HK-2 (cell line): ENCODE data around the gene ZDHHC18.
"Not testable (repeated sequence)": the region's sequence is repeated elsewhere in the genome, so short reads cannot be mapped to it uniquely, and the experiment has no call there.

Source experiments
- DNase-seq: peaks from one replicate; pipeline ENCODE4 v3.0.0-alpha.2; 2018; ENCODE audit not compliant: unreplicated experiment

The ZDHHC18 gene

DNA sequence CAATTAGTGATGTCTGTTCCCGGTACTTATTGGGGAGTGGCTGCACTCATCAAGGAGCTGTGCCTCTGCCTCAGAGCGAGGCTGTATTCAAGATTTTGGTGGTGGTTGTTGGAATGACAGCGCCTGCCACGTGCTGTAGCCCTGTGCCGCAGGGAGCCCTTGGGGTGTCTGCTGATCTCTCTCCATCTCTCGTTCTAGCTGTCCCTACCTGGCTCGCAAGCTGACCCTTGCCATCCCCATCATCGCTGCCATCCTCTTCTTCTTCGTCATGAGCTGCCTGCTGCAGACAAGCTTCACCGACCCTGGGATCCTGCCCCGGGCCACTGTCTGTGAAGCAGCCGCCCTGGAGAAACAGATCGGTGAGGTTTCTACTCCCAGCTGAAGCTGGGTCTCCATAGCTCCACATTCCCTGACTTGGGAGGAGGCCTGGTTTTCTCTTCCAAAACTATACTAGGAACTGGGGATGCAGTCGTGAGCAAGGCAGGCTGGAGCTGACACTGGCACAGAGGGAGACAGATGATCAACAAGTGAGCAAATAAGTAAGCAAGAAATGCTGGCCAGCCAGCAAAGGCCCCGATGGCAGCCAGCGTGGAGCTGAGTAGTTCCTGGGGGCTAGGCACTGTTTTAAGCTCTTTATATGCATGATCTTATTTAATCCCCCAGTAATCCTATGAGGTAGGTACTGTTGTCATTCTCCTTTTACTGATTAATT, 5.9 kb downstream of the ZDHHC18 start:
- no peak for DNase-seq

DNA sequence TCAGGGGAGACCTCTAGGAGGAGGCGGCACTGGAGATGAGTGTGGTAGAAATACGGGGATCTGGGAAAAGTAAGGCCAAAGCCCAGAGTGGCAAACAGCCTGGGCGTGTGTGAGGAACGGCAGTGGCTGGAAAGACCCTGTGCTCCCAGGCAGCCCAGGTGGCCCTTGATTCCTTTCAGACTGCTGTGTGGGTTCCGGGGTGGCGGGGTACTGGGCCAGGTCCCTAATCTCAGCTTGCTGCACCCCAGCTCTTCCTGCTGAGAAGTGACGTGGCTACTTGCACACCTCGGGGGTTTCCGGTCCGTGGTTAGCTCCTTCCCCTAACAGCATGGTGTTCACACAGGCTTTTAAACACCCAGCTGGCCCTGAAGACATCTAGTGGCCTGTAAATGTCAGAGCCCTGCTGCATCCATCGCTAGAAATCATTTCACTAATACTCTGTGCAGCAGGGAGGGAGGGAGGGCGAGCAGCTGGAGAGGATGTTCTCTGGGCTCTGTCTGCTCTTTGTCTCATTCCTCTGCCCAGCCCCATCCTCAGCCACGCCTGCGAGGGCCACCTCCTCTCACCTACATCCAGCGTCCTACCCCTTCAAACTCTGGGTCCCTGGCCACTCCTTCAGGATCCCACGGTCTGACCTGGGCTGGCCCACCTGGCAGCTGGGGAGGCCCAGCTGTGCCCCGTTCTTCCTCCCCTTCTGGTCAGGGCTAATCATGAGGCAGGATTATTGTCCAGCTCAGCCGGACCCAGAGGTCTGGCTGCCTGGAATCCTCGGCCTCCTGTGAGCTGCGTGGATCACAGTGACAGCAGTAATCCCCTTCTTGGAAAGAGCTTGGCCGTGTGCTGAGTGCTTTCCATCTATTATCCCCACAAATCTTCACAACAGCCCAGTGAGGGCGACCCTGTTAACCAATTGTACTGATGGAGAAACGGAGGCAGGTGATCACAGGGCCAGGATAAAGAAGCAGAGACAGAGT, 7.2 kb downstream of the ZDHHC18 start:
- DNase-seq = no peak

DNA sequence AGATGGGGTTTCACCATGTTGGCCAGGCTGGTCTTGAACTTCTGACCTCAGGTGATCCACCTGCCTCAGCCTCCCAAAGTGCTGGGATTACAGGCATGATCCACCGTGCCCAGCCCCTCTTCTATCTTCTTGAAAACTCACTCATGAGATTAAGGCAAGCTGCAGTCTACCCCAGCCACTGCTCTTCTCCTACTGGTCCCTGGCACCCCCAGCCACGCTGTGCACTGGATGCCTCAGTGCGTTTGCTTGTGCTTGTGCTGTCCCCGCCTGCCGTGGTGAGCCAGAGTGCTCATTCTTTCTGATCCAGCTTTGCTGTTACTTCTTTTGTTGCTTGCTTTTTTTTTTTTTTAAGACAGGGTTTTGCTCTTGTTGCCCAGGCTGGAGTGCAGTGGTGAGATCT, 11.2 kb downstream of the ZDHHC18 start:
- DNase-seq = not testable (repeated sequence)

- DNase-seq = no peak
These were observed 12.2 kb downstream of the ZDHHC18 start for GRCh38 chr1:26838474-26839338.

GRCh38 chr1:26839339-26839722, 12.8 kb downstream of the ZDHHC18 start:
- no peak for DNase-seq

GRCh38 chr1:26839779-26840178, 13.3 kb downstream of the ZDHHC18 start:
- DNase-seq = no peak

DNA sequence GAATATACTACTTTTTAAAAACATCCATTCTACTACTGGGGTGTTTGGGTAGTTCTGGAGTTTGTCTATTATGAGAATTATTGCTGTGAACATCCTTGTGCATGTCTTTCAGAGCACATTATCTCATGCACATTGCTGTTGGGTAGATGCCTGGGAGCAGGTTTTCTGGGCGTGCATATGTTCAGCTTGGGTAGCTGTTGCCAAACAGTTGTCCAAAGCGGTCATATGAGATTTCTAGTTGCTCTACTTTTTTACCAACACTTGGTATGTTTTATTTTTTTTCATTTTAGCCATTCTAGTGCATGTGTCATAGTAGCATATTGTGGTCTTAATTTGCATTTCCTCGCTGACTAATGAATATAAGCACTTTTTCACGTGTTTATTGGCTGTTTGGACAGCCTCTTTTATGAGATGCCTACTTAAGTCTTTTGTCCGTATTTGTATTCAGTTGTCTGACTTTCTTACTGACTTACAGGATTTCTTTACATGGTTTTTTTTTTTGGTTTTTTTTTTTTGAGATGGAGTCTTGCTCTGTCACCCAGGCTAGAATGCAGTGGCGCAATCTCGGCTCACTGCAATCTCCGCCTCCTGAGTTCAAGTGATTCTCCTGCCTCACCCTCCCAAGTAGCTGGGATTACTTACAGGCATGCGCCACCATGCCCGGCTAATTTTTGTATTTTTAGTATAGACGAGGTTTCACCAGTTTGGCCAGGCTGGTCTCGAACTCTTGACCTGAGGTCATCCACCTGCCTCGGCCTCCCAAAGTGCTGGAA, 18.1 kb downstream of the ZDHHC18 start:
- no peak for DNase-seq

DNA sequence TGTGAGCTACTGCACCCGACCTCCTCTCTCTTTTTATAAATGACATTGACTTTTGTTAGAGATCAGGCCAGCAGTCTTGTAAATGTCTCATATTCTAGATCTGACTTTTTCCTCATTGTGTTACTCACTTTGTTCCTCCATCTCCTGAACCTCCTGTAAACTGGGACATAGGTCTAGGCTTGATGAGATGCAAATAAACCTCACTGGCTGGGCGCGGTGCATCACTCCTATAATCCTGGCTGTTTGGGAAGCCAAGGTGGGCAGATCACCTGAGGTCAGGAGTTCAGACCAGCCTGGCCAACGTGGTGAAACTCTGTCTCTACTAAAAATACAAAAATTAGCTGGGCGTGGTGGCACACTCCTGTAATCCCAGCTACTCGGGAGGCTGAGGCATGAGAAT, 21.3 kb downstream of the ZDHHC18 start:
- DNase-seq = not testable (repeated sequence)

- no peak for DNase-seq
These were observed 22.0 kb downstream of the ZDHHC18 start for GRCh38 chr1:26848499-26848898.

DNA sequence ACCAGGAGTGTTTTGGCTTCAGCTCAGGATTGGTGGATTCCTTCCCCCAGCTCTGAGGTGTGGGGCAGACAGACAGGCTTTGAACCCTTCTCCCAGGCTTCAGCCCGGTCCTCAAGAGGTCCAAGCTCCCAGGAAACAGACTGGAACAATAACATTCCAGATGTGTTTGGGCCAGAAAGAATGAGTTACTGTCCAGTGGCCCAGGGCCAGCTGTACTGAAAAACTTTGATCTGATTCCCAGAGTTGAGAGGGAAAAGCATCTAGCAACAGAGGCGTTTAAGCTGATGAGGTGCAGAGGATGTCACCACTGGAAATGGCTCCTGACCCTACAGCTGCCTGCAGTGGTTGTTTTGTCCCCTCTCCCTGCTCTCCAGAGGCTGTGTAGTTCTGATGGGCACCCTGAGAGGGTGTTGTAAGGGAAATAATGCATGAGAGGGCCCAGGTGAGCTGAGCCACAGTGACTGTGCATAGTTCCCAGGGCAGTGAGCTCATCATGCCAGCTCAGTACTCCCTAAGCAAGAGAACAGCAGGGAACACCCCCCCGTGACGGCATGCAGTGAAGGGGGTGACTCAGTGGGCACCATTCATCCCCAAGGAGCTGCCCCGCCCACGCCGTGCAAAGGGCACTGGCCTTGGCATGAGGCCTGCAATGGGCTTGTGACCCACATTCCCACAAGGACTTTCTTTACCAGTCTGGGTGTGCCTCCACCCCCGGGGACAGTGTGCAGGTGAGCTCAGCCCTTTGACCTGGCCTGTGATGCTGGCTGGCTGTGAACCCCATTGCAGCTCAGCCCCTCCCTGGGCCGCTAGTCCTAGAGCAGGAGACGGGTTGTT, 22.7 kb downstream of the ZDHHC18 start:
- peak; percentile 88 for DNase-seq

DNA sequence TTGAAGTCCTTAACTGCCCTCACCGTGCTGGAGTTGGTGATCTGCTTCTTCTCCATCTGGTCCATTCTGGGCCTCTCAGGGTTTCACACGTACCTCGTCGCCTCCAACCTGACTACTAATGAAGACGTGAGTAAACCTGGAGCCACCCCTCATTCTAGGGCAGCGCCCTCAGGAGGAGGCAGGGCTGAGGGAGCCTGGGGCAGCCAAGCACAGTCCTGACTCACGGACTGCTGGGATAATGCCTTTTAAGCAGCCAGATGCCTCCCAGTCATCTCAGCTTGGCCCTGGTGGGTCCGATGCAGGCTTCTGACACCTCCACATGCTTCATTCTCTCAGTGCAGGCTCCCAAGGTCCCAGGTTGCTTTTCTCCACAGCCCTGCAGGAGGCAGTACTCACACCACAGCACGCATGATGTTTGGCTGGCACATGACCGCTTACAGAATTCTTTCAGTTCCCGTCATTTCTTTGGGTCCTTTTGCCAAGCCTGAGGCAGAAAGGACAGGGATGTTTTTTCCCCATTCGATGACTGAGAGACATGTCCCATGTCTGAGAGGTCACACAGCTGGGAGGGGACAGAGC, 24.7 kb downstream of the ZDHHC18 start:
- DNase-seq = no peak

- no peak for DNase-seq
These were observed 26.2 kb downstream of the ZDHHC18 start for GRCh38 chr1:26852701-26853100.

GRCh38 chr1:26853156-26853555, 26.7 kb downstream of the ZDHHC18 start:
- DNase-seq = peak; percentile 93

DNA sequence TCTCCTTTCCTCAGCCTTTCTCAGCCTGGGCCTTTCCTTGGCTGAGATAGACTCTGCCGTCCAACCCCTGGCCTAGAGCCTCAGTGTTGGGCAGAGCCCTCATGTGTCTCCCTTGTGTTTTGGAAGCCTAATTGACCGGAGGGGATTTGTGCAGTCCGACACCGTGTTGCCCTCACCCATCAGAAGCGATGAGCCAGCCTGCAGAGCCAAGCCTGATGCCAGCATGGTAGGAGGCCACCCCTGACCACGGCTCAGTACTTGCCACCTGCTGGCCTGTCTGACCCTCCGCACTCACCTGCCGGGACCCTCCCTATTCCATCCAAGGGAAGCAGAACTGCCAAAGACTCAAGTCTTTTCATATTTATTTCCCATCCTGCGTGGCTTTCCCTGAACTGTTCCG, 27.1 kb downstream of the ZDHHC18 start:
- DNase-seq = no peak

- DNase-seq = no peak
These were observed 28.4 kb downstream of the ZDHHC18 start for GRCh38 chr1:26854906-26855305.

DNA sequence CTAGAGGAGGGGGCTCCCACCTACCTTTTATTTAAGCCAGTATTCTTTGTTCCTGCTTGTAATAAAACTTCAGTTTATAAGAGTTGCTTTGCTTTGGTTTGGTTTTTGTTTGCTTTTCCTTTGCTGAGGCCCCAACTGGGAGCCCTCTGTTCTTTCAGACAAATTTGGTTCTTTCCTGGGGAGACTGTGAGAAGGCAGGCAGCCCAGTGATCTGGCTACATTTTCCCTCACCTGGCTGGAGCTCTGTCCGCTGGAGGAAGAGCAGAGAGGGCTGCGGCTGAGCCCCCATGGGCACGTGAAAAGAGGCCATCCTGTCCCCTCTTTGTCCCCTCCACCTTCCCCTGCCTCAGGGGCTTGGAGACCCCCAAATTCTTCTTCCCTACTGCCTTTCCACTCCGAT, 29.1 kb downstream of the ZDHHC18 start:
- no peak for DNase-seq

- DNase-seq = no peak
These were observed 29.7 kb downstream of the ZDHHC18 start for GRCh38 chr1:26856181-26856580.

DNA sequence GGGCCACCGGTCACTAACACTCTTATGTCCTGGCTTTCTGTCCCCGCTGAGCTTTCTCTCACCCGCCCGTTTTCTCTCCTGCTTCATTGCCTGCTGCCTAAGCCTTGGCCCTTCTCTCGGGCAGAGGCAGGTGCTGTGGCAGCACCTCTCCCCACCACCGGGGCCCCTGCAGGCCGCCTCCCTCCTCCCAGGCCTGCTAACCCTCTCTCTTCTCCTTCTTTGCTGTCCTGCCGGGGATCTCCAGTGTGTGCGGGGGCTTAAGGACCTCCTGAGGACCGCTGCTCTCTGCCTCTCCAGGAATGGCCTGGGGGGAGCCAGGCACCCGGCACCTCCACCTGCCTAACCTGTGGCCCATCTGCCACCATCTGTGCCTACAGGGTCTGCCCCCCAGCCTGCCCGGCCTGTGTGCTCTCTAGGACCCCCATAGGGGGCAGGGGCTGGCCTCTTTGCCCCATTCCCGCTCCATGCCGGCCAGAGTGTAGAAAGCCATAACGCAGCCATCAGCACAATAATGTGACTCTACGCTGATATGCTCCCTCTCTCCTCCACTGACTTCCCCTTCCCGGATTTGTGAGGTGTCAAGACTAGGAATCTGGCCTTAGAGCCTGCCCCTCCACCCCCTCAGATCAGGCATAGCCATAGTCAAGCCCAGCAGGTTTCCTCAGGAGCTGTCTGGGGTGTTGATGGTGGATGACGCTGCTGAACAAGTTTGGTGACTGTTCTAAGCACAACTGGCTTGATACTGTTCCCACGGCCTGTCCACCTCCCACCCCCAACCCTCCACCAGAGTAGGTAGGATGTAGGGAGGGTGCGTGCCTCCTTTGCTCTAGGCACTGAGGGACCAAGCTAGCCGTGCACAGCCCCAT, 30.3 kb downstream of the ZDHHC18 start:
- DNase-seq = no peak

GRCh38 chr1:26857473-26858060, 31.1 kb downstream of the ZDHHC18 start:
- no peak for DNase-seq
